ENCODE measurements around the gene VSTM2L.

The VSTM2L gene

GRCh38 chr20:37991157-37991866 lies 88.4 kb downstream of the VSTM2L start:
- DNase-seq, result no peak

DNA sequence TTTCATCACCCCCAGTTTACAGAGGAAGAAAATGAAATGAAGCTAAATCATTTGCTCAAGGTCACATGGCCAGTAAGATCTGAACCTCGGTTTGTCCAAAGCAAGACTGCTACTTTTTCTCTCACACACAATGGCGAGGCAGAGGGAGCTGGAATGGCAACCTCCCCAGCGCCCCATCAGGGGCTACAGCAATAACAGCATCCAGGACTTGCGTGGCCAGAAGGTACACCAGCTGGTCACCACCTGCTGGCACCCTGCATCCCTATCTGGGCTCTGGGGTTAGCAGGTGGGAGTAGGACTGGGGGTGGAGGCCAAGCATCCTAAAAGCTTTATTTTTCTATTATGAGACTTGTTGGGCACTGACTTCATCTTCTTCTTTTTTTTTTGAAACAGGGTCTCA lies 89.0 kb downstream of the VSTM2L start:
- DNase-seq, result no peak

GRCh38 chr20:37992802-37993409 lies 90.0 kb downstream of the VSTM2L start:
- peak in 1 of 5 experiments; percentile 44 for DNase-seq

DNA sequence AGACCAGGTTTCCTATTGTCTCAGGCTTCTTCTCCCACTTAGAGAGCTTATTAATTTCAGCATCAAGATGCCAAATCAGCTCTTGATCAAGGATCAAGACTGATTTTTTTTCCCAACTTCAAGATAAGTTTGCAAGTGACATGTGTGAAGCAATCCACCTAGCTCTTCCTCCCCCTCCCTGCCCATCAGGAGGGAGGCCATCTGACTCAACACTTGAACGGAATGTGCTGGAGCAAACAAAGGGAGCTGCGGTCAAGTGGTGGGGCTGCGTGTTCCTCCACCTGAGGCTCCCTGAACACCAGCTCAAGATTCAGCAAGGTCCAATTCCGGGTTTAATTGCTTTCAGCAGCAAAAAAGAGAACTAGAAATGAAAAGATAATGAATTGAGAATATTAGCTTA lies 91.6 kb downstream of the VSTM2L start:
- DNase-seq, result no peak

Data from T-helper 2 cell (primary cell).